ENCODE results near the gene AGPAT3. TPM values are rescaled to one million over a fixed set of nuclear protein-coding genes. Genes with fewer than 3 reads are reported as not detected.

Gene AGPAT3
- total and polyA plus RNA-seq, 10 of the 15 experiments (the other 5 are each of a cell fraction or from before 2014, with no cell fraction given) = 1.2 to 110 (median 30.8) TPM

- TF ChIP-seq SUZ12 (IDR thresholded peaks at IDR 0.05; ENCODE audit: unreplicated experiment) = no peak
- TF ChIP-seq IKZF2 (IDR thresholded peaks at IDR 0.05) = no peak
These were observed 133.0 kb downstream of the AGPAT3 start (continued) for GRCh38 chr21:43997766-43998742.

DNA sequence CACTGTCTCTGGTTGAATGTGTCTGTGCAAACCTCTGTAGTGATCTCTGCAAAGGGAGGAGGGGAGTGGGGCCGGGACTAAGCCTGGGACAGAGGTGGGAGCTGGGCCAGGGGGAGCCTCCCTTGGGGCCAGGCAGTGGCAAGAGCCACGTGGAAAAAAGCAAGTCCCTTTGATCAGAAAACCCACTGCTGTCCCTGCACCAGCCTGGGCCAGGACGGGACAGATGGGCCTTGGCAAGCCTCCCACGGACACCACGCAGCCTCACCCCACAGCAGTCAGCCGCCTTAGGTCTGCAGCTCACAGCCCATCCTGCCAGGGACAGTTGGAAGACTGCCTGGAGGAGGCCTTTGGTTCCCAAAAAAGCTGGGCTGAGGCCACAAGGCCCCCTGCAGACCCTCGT, 135.3 kb downstream of the AGPAT3 start:
- no peaks in the 10 kb centered on the region; the same call in 2 of the 3 replicates for H3K9me3 ChIP-seq (replicated peaks; ENCODE audit: control insufficient read depth, insufficient read depth, low read length)

More for the DNA sequence above, 135.3 kb downstream of the AGPAT3 start:
- Histone ChIP-seq H3K36me3 (ENCODE audit: control insufficient read depth in 2 of 2, insufficient read depth in 2 of 2, low read length in 1 of 2) (no peaks in the 10 kb centered on the region), H3K27ac (ENCODE audit: control insufficient read depth, insufficient read depth) (no peak overlapping the region), H3K79me2 (ENCODE audit: control insufficient read depth, insufficient read depth, low read length) (no peaks in the 10 kb centered on the region), H3K4me1 (ENCODE audit: control insufficient read depth, insufficient read depth, low read length) (no peaks in the 10 kb centered on the region), H3K4me3 (no peak overlapping the region), H4K20me1 (ENCODE audit: control insufficient read depth, insufficient read depth) (peaks cover 2% of the 10 kb centered on the region; the same call in 1 of the 2 replicates), H2AFZ (ENCODE audit: control insufficient read depth, low read depth, low read length) (no peak overlapping the region), H3K9ac (ENCODE audit: control insufficient read depth, insufficient read depth, low read length) (no peak overlapping the region), H3K4me2 (ENCODE audit: control insufficient read depth, insufficient read depth) (no peak overlapping the region), H3K27me3 (replicated peaks in 1 of 2; ENCODE audit: control insufficient read depth in 2 of 2, insufficient read depth in 2 of 2, low read length in 1 of 2) (peaks cover 0 to 1% of the 10 kb centered on the region in 2 experiments; a peak in 1 of 4 replicates)
- CTCF ChIA-PET = no interaction called here
- no TSS peak for BruUV-seq (replicated peaks)
- no peak for TF ChIP-seq ETV6 (conservative IDR thresholded peaks at IDR 0.05 in 1 of 2, IDR thresholded peaks at IDR 0.05 in 1 of 2; ENCODE audit: borderline replicate concordance in 1 of 2, low read depth in 1 of 2)
- no peak for TF ChIP-seq SREBF2 (IDR thresholded peaks at IDR 0.05; ENCODE audit: low read length)
- no peak for TF ChIP-seq TCF7 (IDR thresholded peaks at IDR 0.05; ENCODE audit: borderline replicate concordance)
- TF ChIP-seq CEBPB (IDR thresholded peaks at IDR 0.05; ENCODE audit: borderline replicate concordance in 1 of 2, low read depth in 2 of 2, low read length in 2 of 2) = no peak
- no peak for TF ChIP-seq TCF12 (IDR thresholded peaks at IDR 0.05; ENCODE audit: low read depth, low read length)
- SMC1A ChIA-PET (ENCODE audit: uncharacterized antibody, unreplicated experiment) = no interaction called here
- RAD21 ChIA-PET (ENCODE audit: unreplicated experiment) = no interaction called here
- ATAC-seq = no peak
- no peak for DNase-seq (ENCODE audit: low read depth, low spot score)
- WGBS (ENCODE audit: insufficient coverage, insufficient replicate concordance, low lambda C conversion rate, missing lambda C conversion rate) = 38% methylated on average over 7 of the region's 7 CpGs
- intact Hi-C loops (cut with micrococcal nuclease; ENCODE audit: unreplicated experiment) (no loop called here), in situ Hi-C loops (cut with MboI) (no loop called here)
- POLR2A ChIA-PET = no interaction called here
- FAIRE-seq = no peak
